Pancreas (tissue), 10 donors: Measurements from ENCODE around the gene MYO10. TPM values are rescaled to one million over a fixed set of nuclear protein-coding genes. Genes with fewer than 3 reads are reported as not detected.

ENCODE experiments used
- ATAC-seq, 4 donors: fragments of 200-7000 bp; cut with Tn5 transposase; one replicate each; pipeline versions ENCODE4 v1.8.0 to v1.9.1; 2020; ENCODE audit warnings: mild to moderate bottlenecking in 4 of 4, moderate library complexity in 4 of 4
- DNase-seq, 6 donors: peaks; one replicate each; pipeline ENCODE4 v3.0.0-alpha.2; 2020
- FAIRE-seq: peaks from 2 replicates; lab custom pipeline; 2012; peaks lifted over from hg19 to GRCh38; lab: Jason Lieb, UNC
- H3K27ac ChIP-seq, 4 donors: fragments of 200-600 bp; sonication (generic); 1 replicate in 3 of 4; 2 replicates in 1 of 4; pipeline versions ENCODE4 v1.5.0 to v1.8.0; 2020
- H3K27me3 ChIP-seq, 4 donors: fragments of 200-600 bp; one replicate each; pipeline ENCODE4 v1.8.0; 2021
- H3K36me3 ChIP-seq, 3 donors: fragments of 200-600 bp; sonication (generic) in 1 of 3; one replicate each; pipeline versions ENCODE4 v1.5.0 to v1.8.0; 2020 to 2021
- H3K4me1 ChIP-seq, 3 donors: fragments of 200-600 bp; one replicate each; pipeline ENCODE4 v1.8.0; 2021
- H3K4me3 ChIP-seq, 4 donors: fragments of 200-600 bp; sonication (generic) in 2 of 4; one replicate each; pipeline versions ENCODE4 v1.5.0 to v1.8.0; 2020 to 2021
- H3K9me3 ChIP-seq, 4 donors: fragments of 200-600 bp; one replicate each; pipeline ENCODE4 v1.8.0; 2021
- WGBS, 2 donors: extraction: QIAGEN DNeasy Blood & Tissue Kit; methylation state at CpG; one replicate each; pipeline ENCODE4 v1.1.7; 2013; 5-methylcytosine and 5-hydroxymethylcytosine counted together
- intact Hi-C, 3 donors: fragments of 100-400 bp; cut with DNase I; formaldehyde crosslinking; loops; one replicate each; pipeline versions ENCODE4 v1.11.1 to v1.14.2; 2022
- polyA plus RNA-seq, 2 donors: library from polyadenylated mRNA; stranded (reverse); fragments of 200-250 nt; gene quantifications; one replicate each; pipeline ENCODE4 v1.2.3, GENCODE V29; 2013
- total RNA-seq, 6 donors: library from RNA; stranded (reverse); fragmentation: NEBNext Ultra II Directional in 4 of 6; extraction: Animal tissue kit (Norgen Biotek cat#: 25700) in 4 of 6; gene quantifications; one replicate each; pipeline versions ENCODE4 v1.2.1 to v1.2.4, GENCODE V29; 2021 to 2023
- TF ChIP-seq, protein P1 (sequence below), 4 donors: fragments of 200-600 bp; sonication (generic) in 3 of 4; IDR thresholded peaks; one replicate each; pipeline versions ENCODE4 v1.5.0 to v1.8.0; 2021; ENCODE audit warnings: antibody characterized with exemption in 4 of 4
- donor health status: healthy with polysubstance abuse.
- donor health status: DM: no; HTN: no; CAD: no; lungs with moderate emphysema.
- donor health status: DM: no; HTN: no; CAD: no.
- donor health status: control.
- donor health status: control.
- donor health status: Bipolar disorder and iron deficiency.
- donor health status: DM: yes; HTN: yes; CAD: no.
- donor health status: DM: no; HTN: no; CAD: no.
- donor health status: DM: no; HTN: no; CAD: no.
- donor health status: DM: yes; HTN: yes; CAD: no.

MYO10 gene
- total and polyA plus RNA-seq, 8 donors, result 11.5 to 47.3 (median 34.8) TPM

DNA sequence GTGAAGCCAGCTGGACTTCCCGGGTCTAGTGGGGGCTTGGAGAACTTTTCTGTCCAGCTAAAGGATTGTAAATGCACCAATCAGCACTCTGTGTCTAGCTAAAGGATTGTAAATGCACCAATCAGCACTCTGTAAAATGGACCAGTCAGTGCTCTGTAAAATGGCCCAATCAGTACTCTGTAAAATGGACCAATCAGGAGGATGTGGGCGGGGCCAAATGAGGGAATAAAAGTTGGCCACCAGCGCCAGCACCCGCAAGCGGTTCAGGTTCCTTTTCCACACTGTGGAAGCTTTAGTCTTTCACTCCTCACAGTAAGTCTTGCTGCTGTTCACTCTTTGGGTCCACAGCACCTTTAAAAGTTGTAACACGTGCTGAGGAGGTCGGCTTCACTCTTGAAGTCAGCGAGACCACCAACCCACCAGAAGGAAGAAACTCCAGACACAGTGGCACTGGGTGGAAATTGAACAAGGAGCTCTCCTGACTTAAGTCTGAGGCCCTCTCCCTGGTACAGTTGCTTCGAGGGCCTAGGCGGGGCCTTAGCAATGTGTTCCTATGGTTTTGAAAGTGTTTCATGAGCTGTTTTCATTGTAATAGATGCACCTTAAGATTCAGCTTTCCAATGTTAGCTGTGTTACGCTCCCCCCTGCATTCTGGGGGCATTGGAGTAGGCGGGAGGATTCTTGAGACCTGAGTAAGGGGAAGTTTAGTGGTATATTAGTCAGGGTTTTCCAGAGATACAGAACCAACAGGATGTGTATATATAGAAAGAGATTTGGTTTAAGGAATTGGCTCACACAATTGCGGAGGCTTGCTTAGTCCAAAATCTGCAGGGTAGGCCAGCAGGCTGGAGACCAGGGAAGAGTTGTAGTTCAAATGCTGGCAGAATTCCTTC is 21.5 kb upstream of the MYO10 start:
- H3K27me3 ChIP-seq, result no peaks in the 10 kb centered on the region
- TF ChIP-seq, protein P1, sequence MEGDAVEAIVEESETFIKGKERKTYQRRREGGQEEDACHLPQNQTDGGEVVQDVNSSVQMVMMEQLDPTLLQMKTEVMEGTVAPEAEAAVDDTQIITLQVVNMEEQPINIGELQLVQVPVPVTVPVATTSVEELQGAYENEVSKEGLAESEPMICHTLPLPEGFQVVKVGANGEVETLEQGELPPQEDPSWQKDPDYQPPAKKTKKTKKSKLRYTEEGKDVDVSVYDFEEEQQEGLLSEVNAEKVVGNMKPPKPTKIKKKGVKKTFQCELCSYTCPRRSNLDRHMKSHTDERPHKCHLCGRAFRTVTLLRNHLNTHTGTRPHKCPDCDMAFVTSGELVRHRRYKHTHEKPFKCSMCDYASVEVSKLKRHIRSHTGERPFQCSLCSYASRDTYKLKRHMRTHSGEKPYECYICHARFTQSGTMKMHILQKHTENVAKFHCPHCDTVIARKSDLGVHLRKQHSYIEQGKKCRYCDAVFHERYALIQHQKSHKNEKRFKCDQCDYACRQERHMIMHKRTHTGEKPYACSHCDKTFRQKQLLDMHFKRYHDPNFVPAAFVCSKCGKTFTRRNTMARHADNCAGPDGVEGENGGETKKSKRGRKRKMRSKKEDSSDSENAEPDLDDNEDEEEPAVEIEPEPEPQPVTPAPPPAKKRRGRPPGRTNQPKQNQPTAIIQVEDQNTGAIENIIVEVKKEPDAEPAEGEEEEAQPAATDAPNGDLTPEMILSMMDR (IDR thresholded peaks at IDR 0.05), result no peak
- 89 to 94% methylated on average over 13 of the region's 13 CpGs for WGBS, 2 donors
- H3K4me3 ChIP-seq, result no peak overlapping the region
- H3K9me3 ChIP-seq, result no peaks in the 10 kb centered on the region
- no peaks in the 10 kb centered on the region for H3K4me1 ChIP-seq
- intact Hi-C loops, result no loop called here
- no peak for DNase-seq
- no peak for ATAC-seq
- FAIRE-seq, result no peak
- no peak overlapping the region for H3K27ac ChIP-seq
- no peaks in the 10 kb centered on the region for H3K36me3 ChIP-seq

DNA sequence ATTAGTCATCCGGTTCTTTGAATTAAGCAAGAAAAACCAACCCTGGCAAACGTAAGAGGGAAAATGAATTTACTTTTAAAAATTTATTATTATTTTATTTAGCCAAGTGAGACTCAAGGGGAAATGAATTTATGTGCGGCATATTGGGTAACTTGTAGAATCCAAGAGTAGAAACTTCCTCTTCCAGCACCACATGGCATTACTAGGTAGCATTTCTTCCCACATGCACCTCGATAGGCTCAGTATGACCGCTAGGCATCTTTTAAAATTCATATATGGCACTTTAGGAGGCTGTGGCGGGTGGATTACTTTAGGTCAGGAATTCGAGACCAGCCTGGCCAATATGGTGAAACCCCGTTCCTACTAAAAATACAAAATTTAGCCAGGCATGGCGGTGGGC is 17.6 kb upstream of the MYO10 start:
- intact Hi-C loops, result no loop called here
- ATAC-seq, result no peak
- 86 to 87% methylated on average over 9 of the region's 9 CpGs for WGBS, 2 donors
- Histone ChIP-seq H3K27me3 (no peaks in the 10 kb centered on the region), H3K36me3 (no peaks in the 10 kb centered on the region), H3K27ac (no peak overlapping the region), H3K4me3 (no peak overlapping the region), H3K4me1 (no peaks in the 10 kb centered on the region), H3K9me3 (no peaks in the 10 kb centered on the region)
- no peak for DNase-seq
- TF ChIP-seq, protein P1 (IDR thresholded peaks at IDR 0.05), result no peak
- no peak for FAIRE-seq

DNA sequence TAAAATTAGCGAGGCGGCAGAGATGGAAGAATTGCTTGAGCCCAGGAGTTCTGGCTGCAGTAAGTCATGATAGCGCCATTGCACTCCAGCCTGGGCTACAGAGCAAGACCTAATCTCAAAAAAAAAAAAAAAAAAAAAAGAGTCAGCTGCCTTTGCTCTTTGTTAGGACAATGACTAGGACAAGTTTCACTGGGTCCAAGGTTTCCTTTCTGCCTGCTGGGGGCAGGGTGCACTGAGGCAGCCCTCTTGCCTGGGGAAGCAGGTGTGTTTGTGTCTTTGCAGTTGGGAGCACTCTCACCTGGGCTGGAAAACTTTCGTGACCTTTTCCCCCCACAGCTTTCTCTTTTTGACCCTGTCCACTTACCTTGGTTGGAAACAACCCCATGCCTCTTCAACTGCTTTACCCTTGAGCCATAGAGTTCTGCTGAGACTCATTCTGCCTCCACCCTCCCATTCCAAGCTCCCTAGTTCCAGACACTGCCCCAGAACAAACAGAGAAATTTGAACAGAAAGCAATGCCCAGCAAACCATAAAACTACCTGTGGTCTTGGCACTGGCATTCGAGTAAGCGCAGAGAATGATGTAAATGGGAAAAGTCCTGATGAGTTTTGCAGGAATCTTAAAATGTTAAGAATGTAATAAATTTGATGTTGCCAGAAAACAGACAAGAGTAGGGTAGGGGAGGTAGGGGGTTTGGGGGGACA is 17.0 kb upstream of the MYO10 start:
- H3K4me1 ChIP-seq, result no peaks in the 10 kb centered on the region
- intact Hi-C loops, result no loop called here
- TF ChIP-seq, protein P1 (IDR thresholded peaks at IDR 0.05), result no peak
- FAIRE-seq (no peak), ATAC-seq (no peak), DNase-seq (no peak)
- WGBS, 2 donors, result 80 to 86% methylated on average over 6 of the region's 6 CpGs
- H3K36me3 ChIP-seq, result no peaks in the 10 kb centered on the region
- H3K9me3 ChIP-seq, result no peaks in the 10 kb centered on the region
- no peaks in the 10 kb centered on the region for H3K27me3 ChIP-seq
- no peak overlapping the region for H3K27ac ChIP-seq
- no peak overlapping the region for H3K4me3 ChIP-seq

DNA sequence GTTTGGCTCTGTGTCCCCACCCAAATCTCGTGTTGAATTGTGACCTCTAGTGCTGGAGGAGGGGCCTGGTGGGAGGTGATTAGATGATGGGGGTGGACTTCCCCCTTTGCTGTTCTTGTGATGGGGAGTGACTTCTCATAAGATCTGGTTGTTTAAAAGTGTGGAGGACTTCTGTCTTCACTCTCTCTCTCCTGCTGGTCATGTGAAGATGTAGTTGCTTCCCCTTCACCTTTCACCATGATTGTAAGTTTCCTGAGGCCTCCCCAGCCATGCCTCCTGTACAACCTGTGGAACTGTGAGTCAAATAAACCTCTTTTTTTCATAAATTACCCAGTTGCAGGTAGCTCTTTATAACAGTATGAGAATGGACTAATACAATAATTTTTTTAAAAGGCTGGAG is 10.6 kb upstream of the MYO10 start:
- Histone ChIP-seq H3K9me3 (no peaks in the 10 kb centered on the region), H3K4me1 (no peaks in the 10 kb centered on the region), H3K27ac (no peak overlapping the region), H3K4me3 (no peak overlapping the region), H3K27me3 (no peaks in the 10 kb centered on the region), H3K36me3 (no peaks in the 10 kb centered on the region)
- TF ChIP-seq, protein P1 (IDR thresholded peaks at IDR 0.05), result no peak
- FAIRE-seq, result no peak
- no peak for ATAC-seq
- 56 to 75% methylated on average over 1 of the region's 1 CpG for WGBS, 2 donors
- intact Hi-C loops, result no loop called here
- no peak for DNase-seq
